GM18858 (cell line): ENCODE results near the gene ZIC2.
"Not testable (repeated sequence)": the region's sequence is repeated elsewhere in the genome, so short reads cannot be mapped to it uniquely, and the experiment has no call there.

ENCODE experiments used
- ATAC-seq: cut with Tn5 transposase; IDR thresholded peaks from one replicate; pipeline ENCODE4 v1.9.1; 2021; ENCODE audit not compliant: unreplicated experiment

Gene ZIC2

GRCh38 chr13:99996381-99996973 is 14.9 kb downstream of the ZIC2 start:
- no peak for ATAC-seq

- no peak for ATAC-seq
These were observed 16.2 kb downstream of the ZIC2 start for GRCh38 chr13:99997702-99998214.

GRCh38 chr13:99998261-99998660 is 16.7 kb downstream of the ZIC2 start:
- no peak for ATAC-seq

GRCh38 chr13:100014621-100015020 is 33.0 kb downstream of the ZIC2 start:
- no peak for ATAC-seq

- no peak for ATAC-seq
These were observed 38.3 kb downstream of the ZIC2 start for GRCh38 chr13:100019780-100020356.

GRCh38 chr13:100022798-100023197 is 41.2 kb downstream of the ZIC2 start:
- ATAC-seq: no peak

- ATAC-seq: no peak
These were observed 42.4 kb downstream of the ZIC2 start for GRCh38 chr13:100024023-100024422.

GRCh38 chr13:100029933-100030332 is 48.3 kb downstream of the ZIC2 start:
- no peak for ATAC-seq

- ATAC-seq: not testable (repeated sequence)
These were observed 51.1 kb downstream of the ZIC2 start for GRCh38 chr13:100032642-100033041.

- ATAC-seq: no peak
These were observed 54.4 kb downstream of the ZIC2 start for GRCh38 chr13:100035936-100036335.
